ENCODE measurements around the gene NCR1.

DNA sequence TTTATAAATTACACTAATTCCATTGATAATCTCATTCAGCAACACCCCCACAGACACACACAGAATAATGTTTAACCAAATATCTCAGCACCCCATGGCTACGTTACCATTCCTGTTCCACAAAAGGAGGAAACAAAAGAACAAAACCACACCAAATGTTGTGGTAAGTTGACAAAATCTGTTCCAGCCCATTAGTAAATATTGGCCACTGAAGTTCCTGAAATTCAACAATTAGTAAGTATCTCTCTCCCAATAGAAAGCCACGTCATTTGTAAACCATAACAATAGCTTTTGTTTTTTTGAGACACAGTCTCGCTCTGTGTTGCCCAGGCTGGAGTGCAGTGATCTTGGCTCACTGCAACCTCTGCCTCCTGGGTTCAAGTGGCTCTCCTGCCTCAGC lies 34.3 kb upstream of the NCR1 start:
- no peak for TF ChIP-seq POLR2AphosphoS5 (IDR thresholded peaks at IDR 0.05; ENCODE audit: low read depth, low read length)
- no peak for TF ChIP-seq REST (IDR thresholded peaks at IDR 0.05; ENCODE audit: insufficient read depth in 1 of 2, low read depth in 2 of 2, low read length in 2 of 2)
